Rectal smooth muscle tissue (tissue), 1 donor: ENCODE data around the gene DOCK7.

ENCODE experiments used
- H3K27ac ChIP-seq: one replicate; pipeline ENCODE4 v1.7.0; 2013; ENCODE audit warnings: low read depth, low read length, inconsistent platforms
- H3K27me3 ChIP-seq: one replicate; pipeline ENCODE4 v1.7.0; 2013; ENCODE audit warnings: low read length; ENCODE audit not compliant: control insufficient read depth, insufficient read depth
- H3K36me3 ChIP-seq: one replicate; pipeline ENCODE4 v1.7.0; 2013; ENCODE audit warnings: low read length; ENCODE audit not compliant: control insufficient read depth, insufficient read depth
- H3K4me1 ChIP-seq: one replicate; pipeline ENCODE4 v1.7.0; 2013; ENCODE audit warnings: low read length; ENCODE audit not compliant: control insufficient read depth, insufficient read depth
- H3K4me3 ChIP-seq: one replicate; pipeline ENCODE4 v1.7.0; 2013; ENCODE audit warnings: low read length
- H3K9ac ChIP-seq: one replicate; pipeline ENCODE4 v1.7.0; 2013; ENCODE audit warnings: low read length

Gene DOCK7

DNA sequence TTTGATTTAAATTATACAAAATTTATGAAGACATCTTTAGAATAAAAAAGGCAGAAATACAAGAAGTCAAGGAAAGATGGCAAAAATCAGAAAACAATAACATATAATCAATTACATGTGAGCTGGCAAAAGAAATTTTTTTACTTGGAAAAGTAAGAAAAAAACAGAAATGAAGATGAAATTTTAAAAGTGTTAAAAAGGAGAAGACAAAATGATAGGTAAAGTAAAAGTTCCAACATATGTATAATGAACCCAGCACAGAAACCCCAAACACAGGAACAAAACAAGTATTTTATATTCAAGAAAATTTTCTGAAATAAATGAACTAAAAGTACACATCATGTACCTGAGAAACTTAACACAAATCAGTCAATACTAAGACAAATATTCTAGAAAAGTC, 188.0 kb downstream of the DOCK7 start:
- H3K36me3 ChIP-seq: peaks cover 2% of the 10 kb centered on the region
- no peaks in the 10 kb centered on the region for H3K4me1 ChIP-seq
- no peaks in the 10 kb centered on the region for H3K27me3 ChIP-seq
- H3K27ac ChIP-seq: no peak overlapping the region
- no peak overlapping the region for H3K4me3 ChIP-seq
- no peak overlapping the region for H3K9ac ChIP-seq

DNA sequence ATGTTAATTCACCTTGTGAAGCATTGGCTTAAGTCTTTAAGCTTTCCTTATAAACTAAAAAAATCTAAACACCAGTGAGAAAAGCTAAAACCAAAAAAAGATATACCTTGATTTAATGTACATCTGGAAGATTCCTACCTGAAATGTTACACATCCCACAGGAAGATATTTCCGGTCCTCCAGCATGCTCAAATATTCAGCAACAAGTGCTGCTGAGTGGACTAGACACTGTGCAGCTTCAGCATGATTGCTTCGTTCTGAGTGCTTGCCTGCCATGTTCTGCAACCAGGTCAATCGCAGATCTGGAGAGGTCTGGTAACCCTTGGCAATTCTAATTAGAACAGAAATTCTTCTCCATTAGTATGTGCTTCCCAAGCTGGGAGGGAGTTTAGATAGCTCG, 194.0 kb downstream of the DOCK7 start:
- Histone ChIP-seq H3K27me3 (no peaks in the 10 kb centered on the region), H3K4me1 (no peaks in the 10 kb centered on the region), H3K4me3 (no peak overlapping the region), H3K36me3 (no peaks in the 10 kb centered on the region), H3K9ac (no peak overlapping the region), H3K27ac (no peak overlapping the region)

DNA sequence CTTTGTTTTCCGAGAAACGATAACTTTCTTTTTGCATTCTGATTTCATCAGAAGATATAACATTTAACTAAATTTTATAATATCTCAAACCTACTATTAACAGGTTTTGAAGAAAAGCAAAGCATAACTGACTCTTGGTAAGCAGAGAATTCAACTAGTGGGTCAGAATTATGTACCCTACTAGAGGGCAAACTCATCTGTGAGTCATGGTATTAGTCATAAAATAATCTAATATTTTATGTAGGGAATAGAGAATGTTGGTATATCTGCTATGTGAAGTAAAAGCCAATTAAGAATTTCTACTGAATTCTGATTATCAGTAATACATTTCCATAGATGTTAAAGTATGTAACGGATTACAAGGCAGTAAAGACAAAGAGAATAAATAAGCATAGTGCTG, 194.5 kb downstream of the DOCK7 start:
- no peak overlapping the region for H3K9ac ChIP-seq
- H3K4me1 ChIP-seq: no peaks in the 10 kb centered on the region
- no peak overlapping the region for H3K4me3 ChIP-seq
- H3K27me3 ChIP-seq: no peaks in the 10 kb centered on the region
- no peaks in the 10 kb centered on the region for H3K36me3 ChIP-seq
- no peak overlapping the region for H3K27ac ChIP-seq

DNA sequence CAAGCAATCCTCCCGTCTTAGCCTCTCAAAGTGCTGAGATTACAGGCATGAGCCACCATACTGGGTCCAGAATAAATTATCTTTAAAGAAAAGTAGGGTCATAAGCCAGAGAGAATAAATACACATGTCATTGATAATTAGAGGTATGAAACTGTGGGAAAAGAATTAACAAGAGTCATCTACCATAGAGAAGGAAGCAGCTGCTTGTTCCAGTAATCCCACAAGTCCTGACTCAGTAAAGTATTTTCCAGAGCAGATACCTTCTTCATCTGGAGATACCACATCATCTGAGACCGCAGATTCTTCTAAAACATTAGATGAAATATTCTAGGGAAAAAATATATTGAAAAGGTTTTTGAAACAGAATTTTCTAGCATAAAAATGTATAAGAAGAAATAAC, 195.7 kb downstream of the DOCK7 start:
- H3K9ac ChIP-seq: no peak overlapping the region
- H3K27ac ChIP-seq: no peak overlapping the region
- no peak overlapping the region for H3K4me3 ChIP-seq
- no peaks in the 10 kb centered on the region for H3K27me3 ChIP-seq
- no peaks in the 10 kb centered on the region for H3K4me1 ChIP-seq
- no peaks in the 10 kb centered on the region for H3K36me3 ChIP-seq

DNA sequence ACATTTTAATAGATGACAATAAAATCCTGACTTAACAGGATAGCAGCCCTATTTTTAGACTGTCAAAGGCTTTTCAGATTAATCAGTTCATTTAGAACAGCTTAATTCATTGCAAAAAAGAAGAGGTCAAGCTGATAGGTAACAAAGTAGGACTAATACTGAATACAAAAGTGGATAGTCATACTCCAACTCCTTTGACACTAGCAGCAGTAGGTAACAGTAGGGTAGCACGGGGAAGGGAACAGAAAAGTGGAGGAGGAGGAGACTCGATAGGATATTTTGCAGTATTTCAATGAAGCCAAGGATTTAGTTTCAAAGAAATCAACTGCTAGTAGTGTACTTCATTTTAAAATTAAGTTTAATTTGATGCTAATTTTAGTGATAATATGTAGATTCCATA, 200.2 kb downstream of the DOCK7 start:
- Histone ChIP-seq H3K9ac (no peak overlapping the region), H3K36me3 (no peaks in the 10 kb centered on the region), H3K27ac (no peak overlapping the region), H3K4me1 (no peaks in the 10 kb centered on the region), H3K27me3 (no peaks in the 10 kb centered on the region), H3K4me3 (no peak overlapping the region)

DNA sequence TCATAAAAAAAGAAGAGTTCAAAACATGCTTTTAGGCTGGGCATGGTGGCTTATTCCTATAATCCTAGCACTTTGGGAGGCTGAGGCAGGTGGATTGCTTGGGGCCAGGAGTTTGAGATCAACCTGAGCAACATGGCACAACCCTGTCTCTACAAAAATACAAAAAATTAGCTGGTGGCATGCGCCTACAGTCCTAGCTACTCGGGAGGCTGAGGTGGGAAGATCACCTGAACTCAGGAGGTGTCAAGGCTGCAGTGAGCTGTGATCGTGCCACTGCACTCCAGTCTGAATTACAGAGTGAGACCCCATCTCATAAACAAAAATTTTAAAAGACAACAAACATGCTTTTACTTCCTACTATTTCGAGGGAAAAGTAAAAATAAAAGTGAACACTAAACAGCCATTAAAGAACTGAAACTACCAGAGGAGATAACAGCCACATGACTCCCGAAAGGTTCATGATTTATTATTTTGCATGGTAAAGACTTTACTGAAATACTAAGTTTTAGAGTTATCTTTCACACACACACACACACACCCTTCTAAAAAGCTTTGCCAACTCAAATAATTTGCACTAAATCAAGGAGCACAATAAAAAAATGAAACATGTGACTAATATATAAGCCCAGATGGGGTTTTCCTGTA, 203.2 kb downstream of the DOCK7 start:
- H3K4me3 ChIP-seq: no peak overlapping the region

DNA sequence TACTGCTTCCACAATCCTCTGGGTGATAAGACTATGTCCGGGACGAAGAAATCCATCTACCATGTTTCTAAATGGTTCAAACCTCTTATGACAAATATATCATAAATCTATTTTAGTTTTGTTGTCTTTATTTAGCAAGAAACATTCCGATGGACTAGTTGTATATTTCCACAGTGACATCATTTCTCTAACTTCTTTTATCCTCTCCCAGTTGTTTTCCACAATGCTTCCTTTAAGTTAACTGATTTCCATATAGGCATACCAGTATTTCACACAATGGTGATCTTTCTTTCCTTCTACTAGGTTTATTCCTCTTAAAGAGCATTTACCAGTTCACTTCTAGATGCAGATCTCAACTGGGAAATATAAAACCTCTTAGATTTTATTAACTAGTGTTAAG, 206.5 kb downstream of the DOCK7 start:
- no peaks in the 10 kb centered on the region for H3K27me3 ChIP-seq
- H3K9ac ChIP-seq: no peak overlapping the region
- peaks cover 3% of the 10 kb centered on the region for H3K36me3 ChIP-seq
- no peak overlapping the region for H3K27ac ChIP-seq
- no peaks in the 10 kb centered on the region for H3K4me1 ChIP-seq
- H3K4me3 ChIP-seq: no peak overlapping the region

More for the DNA sequence above, 203.2 kb downstream of the DOCK7 start:
- no peak overlapping the region for H3K27ac ChIP-seq
- H3K9ac ChIP-seq: no peak overlapping the region
- H3K4me1 ChIP-seq: no peaks in the 10 kb centered on the region
- H3K36me3 ChIP-seq: peaks cover 3% of the 10 kb centered on the region
- H3K27me3 ChIP-seq: no peaks in the 10 kb centered on the region

DNA sequence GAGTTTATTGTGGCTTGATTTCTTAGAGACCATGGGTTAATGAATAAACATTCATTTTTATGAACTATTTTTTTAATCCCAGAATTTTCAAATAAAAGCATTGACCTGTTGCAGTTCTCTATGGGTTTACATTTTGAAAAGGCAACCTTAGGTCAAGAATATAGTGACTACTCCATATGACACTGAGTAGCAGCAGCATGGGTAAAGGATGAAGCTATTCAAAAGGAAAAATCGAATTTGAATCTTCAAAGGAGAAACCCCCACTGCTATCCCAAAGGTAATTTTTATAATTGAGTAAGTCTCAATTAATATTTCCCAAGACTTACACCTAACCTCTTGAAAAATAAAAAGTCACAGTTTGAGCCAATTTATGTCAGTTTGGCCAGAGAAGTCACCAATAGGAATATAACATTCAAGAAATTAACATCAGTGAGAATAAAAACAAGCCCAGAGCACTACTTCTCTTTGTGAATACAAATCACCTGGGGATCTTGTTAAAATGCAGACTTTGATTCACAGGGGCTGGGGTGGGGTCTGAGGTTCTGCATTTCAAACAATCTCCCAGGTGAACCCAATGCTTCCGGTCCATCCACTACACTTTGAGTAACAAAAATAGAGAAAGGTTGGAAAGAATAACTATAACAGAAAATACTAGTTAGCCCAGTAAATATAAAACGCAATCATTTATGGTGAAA, 211.5 kb downstream of the DOCK7 start:
- no peak overlapping the region for H3K4me3 ChIP-seq
- H3K9ac ChIP-seq: no peak overlapping the region
- H3K4me1 ChIP-seq: no peaks in the 10 kb centered on the region
- no peaks in the 10 kb centered on the region for H3K27me3 ChIP-seq
- H3K36me3 ChIP-seq: peaks cover 8% of the 10 kb centered on the region
- no peak overlapping the region for H3K27ac ChIP-seq

DNA sequence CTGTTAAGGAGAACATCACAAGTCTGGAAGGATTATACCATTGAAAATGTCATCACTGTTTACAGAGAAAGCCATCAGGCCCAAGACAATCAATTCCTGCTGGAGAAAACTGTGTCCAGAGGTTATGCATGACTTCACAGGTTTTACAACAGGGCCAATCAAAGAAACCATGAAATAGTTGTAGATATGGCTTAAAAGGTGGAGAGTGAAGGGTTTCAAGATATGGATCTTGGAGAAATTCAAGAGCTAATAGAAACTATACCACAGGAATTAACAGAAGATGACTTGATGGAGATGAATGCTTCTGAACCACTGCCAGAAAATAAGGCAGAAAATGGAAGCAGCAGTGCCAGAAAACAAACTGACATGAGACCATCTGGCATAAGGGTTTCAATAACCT, 221.1 kb downstream of the DOCK7 start:
- no peaks in the 10 kb centered on the region for H3K4me1 ChIP-seq
- H3K36me3 ChIP-seq: peaks cover 2% of the 10 kb centered on the region
- H3K9ac ChIP-seq: no peak overlapping the region
- H3K27me3 ChIP-seq: no peaks in the 10 kb centered on the region
- no peak overlapping the region for H3K4me3 ChIP-seq
- no peak overlapping the region for H3K27ac ChIP-seq

DNA sequence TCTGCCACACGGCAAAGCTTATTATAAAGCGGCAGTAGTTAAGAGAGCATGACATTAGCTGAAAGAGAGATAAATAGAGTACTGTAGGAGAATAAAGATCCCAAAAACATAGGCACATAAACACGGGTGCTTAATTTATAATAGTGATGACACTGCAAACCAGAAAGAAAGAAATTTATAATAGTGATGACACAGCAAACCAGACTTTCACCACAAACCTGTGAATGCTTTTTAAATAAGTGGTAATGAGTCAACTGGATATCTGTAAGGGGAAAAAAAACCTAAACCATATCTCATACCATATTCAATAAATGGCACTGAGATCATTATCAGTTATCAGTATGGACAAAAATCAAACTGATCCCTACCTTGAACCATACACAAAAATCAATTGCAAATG, 225.8 kb downstream of the DOCK7 start:
- no peaks in the 10 kb centered on the region for H3K36me3 ChIP-seq

DNA sequence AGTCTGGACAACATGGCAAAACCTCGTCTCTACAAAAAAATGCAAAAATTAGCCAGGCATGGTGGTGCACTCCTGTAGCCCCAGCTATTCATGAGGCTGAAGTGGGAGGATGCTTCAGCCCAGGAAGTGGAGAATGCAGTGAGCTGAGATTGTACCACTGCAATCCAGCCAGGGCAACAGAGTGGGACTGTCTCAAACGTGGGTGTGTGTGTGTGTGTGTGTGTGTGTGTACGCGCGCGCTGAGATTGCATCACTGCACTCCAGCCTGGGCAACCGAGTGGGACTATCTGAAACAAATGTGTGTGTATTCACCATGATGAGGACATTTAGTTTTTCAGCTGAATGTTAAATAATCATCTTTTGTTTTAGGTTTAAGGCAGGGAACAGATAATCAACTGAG, 230.2 kb downstream of the DOCK7 start:
- peaks cover 4% of the 10 kb centered on the region for H3K36me3 ChIP-seq
- no peak overlapping the region for H3K27ac ChIP-seq
- no peaks in the 10 kb centered on the region for H3K27me3 ChIP-seq
- H3K9ac ChIP-seq: no peak overlapping the region
- no peak overlapping the region for H3K4me3 ChIP-seq
- H3K4me1 ChIP-seq: no peaks in the 10 kb centered on the region

More for the DNA sequence above, 225.8 kb downstream of the DOCK7 start:
- Histone ChIP-seq H3K4me3 (no peak overlapping the region), H3K27me3 (no peaks in the 10 kb centered on the region), H3K27ac (no peak overlapping the region), H3K4me1 (no peaks in the 10 kb centered on the region), H3K9ac (no peak overlapping the region)

DNA sequence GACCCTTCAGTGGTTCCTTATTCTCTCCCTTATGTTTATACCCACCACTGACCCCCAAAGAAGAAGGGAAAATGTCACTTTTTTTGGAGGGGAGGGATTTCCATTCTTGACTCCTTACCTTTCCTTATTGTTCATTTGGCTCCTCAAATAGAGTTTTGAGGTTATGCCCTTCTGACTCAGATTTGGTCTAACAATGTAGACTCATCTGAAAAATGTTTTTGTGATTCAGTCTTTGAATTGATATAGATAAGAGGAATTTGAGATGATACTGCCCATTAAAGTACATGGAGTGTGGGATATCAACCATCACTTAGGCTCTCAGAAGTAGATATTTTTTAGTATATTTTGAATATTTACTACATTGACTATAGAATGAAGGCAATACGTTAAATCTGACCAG, 235.2 kb downstream of the DOCK7 start:
- Histone ChIP-seq H3K4me3 (no peak overlapping the region), H3K4me1 (no peaks in the 10 kb centered on the region), H3K27ac (no peak overlapping the region), H3K36me3 (peaks cover 13% of the 10 kb centered on the region), H3K9ac (no peak overlapping the region), H3K27me3 (no peaks in the 10 kb centered on the region)

DNA sequence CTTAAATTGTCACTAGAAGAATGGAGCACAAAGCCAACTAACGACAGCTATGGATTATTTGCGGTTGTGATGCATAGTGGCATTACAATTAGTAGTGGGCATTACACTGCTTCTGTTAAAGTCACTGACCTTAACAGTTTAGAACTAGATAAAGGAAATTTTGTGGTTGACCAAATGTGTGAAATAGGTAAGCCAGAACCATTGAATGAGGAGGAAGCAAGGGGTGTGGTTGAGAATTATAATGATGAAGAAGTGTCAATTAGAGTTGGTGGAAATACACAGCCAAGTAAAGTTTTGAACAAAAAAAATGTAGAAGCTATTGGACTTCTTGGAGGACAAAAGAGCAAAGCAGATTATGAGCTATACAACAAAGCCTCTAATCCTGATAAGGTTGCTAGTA, 237.9 kb downstream of the DOCK7 start:
- peaks cover 13% of the 10 kb centered on the region for H3K36me3 ChIP-seq

More for the DNA sequence above, 237.9 kb downstream of the DOCK7 start:
- Histone ChIP-seq H3K9ac (no peak overlapping the region), H3K4me1 (no peaks in the 10 kb centered on the region), H3K4me3 (no peak overlapping the region), H3K27ac (no peak overlapping the region), H3K27me3 (no peaks in the 10 kb centered on the region)
